PC-9 (cell line): ENCODE measurements around the gene MTCL1. TPM values are rescaled to one million over a fixed set of nuclear protein-coding genes. Genes with fewer than 3 reads are reported as not detected.

Source experiments
- BruUV-seq: library from RNA; stranded (reverse); fragments of 400-500 nt; replicated peaks from 2 replicates; lab custom pipeline; 2021; lab: Mats Ljungman, UMichigan
- CTCF ChIA-PET: fragments of 300-600 bp; sonication (Branson Sonifier 250); formaldehyde crosslinking; loops from one replicate; lab custom pipeline; 2022; ENCODE audit warnings: antibody characterized with exemption; lab: Charles Lee
- POLR2A ChIA-PET: fragments of 300-600 bp; sonication (Branson Sonifier 250); formaldehyde crosslinking; loops from one replicate; lab custom pipeline; 2022; ENCODE audit warnings: antibody characterized with exemption; ENCODE audit not compliant: unreplicated experiment; lab: Charles Lee
- DNase-seq, 2 experiments: peaks; one replicate each; pipeline versions ENCODE4 v3.0.0 to v3.0.0-alpha.2; 2015 to 2022; ENCODE audit warnings: mixed read lengths in 1 of 2
- H2AFZ ChIP-seq: fragments of 200-600 bp; sonication (generic); 2 replicates; pipeline ENCODE4 v1.8.1; 2017; ENCODE audit warnings: antibody characterized with exemption
- H3F3A ChIP-seq: fragments of 200-600 bp; sonication (generic); 2 replicates; pipeline ENCODE4 v1.8.1; 2017; ENCODE audit warnings: antibody characterized with exemption, mild to moderate bottlenecking, low read depth; ENCODE audit not compliant: insufficient read depth
- H3K27ac ChIP-seq: fragments of 200-600 bp; sonication (generic); 2 replicates; pipeline ENCODE4 v1.6.1; 2016; ENCODE audit warnings: mixed run types
- H3K27me3 ChIP-seq: fragments of 200-600 bp; sonication (generic); 2 replicates; pipeline ENCODE4 v1.6.1; 2016; ENCODE audit warnings: low read depth, mixed run types; ENCODE audit not compliant: insufficient read depth
- H3K36me3 ChIP-seq: fragments of 200-600 bp; sonication (generic); 2 replicates; pipeline ENCODE4 v1.6.1; 2016; ENCODE audit warnings: low read depth, mixed run types
- H3K4me1 ChIP-seq: fragments of 200-600 bp; sonication (generic); replicated peaks from 2 replicates; pipeline ENCODE4 v1.6.1; 2016; ENCODE audit warnings: mixed run types; ENCODE audit not compliant: insufficient read depth
- H3K4me2 ChIP-seq: fragments of 200-600 bp; sonication (generic); 2 replicates; pipeline ENCODE4 v1.6.1; 2017; ENCODE audit warnings: mixed run types
- H3K4me3 ChIP-seq: fragments of 200-600 bp; sonication (generic); 2 replicates; pipeline ENCODE4 v1.6.1; 2016; ENCODE audit warnings: mixed run types
- H3K79me2 ChIP-seq: fragments of 200-600 bp; sonication (generic); 2 replicates; pipeline ENCODE4 v1.6.1; 2017; ENCODE audit warnings: low read depth, mixed run types
- H3K9me2 ChIP-seq: fragments of 200-600 bp; sonication (generic); 2 replicates; pipeline ENCODE4 v1.8.1; 2017; ENCODE audit warnings: mild to moderate bottlenecking; ENCODE audit not compliant: insufficient read depth
- H3K9me3 ChIP-seq: fragments of 200-600 bp; sonication (generic); 2 replicates; pipeline ENCODE4 v1.8.1; 2016; ENCODE audit warnings: low read depth; ENCODE audit not compliant: insufficient read depth
- H4K20me1 ChIP-seq: fragments of 200-600 bp; sonication (generic); 2 replicates; pipeline ENCODE4 v1.8.1; 2017; ENCODE audit not compliant: insufficient read depth
- EZH2 ChIP-seq: fragments of 200-600 bp; sonication (generic); IDR thresholded peaks from 2 replicates; pipeline ENCODE4 v1.8.0; 2017; ENCODE audit warnings: antibody characterized with exemption, low read depth
- intact Hi-C: fragments of 100-400 bp; cut with micrococcal nuclease; formaldehyde crosslinking; loops from one replicate; pipeline ENCODE4 v1.10.0; 2022; ENCODE audit not compliant: unreplicated experiment
- total RNA-seq: library from RNA; stranded (reverse); gene quantifications from 2 replicates; pipeline ENCODE4 v1.2.3, GENCODE V29; 2021
- TF ChIP-seq, protein P1 (sequence below): fragments of 200-600 bp; sonication (generic); conservative IDR thresholded peaks from 2 replicates; pipeline ENCODE4 v1.6.1; 2017; ENCODE audit warnings: mixed run types, antibody characterized with exemption, mild to moderate bottlenecking, moderate library complexity

Gene MTCL1
- total RNA-seq, 1 experiment from 2014 or later, result 29.6 TPM

- Histone ChIP-seq H3K4me3 (no peak overlapping the region), H3K9me2 (no peaks in the 10 kb centered on the region), H3K27ac (no peak overlapping the region), H3K4me1 (peaks cover 5% of the 10 kb centered on the region; the same call in 1 of the 2 replicates), H3K79me2 (no peaks in the 10 kb centered on the region), H4K20me1 (no peaks in the 10 kb centered on the region), H3K36me3 (no peaks in the 10 kb centered on the region), H3K4me2 (no peak overlapping the region), H2AFZ (no peak overlapping the region), H3K9me3 (no peaks in the 10 kb centered on the region), H3K27me3 (no peaks in the 10 kb centered on the region), H3F3A (peaks cover 5% of the 10 kb centered on the region; the same call in 1 of the 2 replicates)
- BruUV-seq, result no TSS peak
- intact Hi-C loops, result no loop called here
- TF ChIP-seq, protein P1, sequence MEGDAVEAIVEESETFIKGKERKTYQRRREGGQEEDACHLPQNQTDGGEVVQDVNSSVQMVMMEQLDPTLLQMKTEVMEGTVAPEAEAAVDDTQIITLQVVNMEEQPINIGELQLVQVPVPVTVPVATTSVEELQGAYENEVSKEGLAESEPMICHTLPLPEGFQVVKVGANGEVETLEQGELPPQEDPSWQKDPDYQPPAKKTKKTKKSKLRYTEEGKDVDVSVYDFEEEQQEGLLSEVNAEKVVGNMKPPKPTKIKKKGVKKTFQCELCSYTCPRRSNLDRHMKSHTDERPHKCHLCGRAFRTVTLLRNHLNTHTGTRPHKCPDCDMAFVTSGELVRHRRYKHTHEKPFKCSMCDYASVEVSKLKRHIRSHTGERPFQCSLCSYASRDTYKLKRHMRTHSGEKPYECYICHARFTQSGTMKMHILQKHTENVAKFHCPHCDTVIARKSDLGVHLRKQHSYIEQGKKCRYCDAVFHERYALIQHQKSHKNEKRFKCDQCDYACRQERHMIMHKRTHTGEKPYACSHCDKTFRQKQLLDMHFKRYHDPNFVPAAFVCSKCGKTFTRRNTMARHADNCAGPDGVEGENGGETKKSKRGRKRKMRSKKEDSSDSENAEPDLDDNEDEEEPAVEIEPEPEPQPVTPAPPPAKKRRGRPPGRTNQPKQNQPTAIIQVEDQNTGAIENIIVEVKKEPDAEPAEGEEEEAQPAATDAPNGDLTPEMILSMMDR, result no peak
- TF ChIP-seq EZH2, result no peak
- DNase-seq, result no peak
- CTCF ChIA-PET, result no interaction called here
- POLR2A ChIA-PET, result interaction anchor here (0.7 kb wide), 1 partner anchor 786 kb away, joined by 6 read pairs; no protein-coding TSS in a partner anchor
These were observed 133.9 kb downstream of the MTCL1 start for GRCh38 chr18:8839281-8839680.

- H3K9me2 ChIP-seq, result no peaks in the 10 kb centered on the region
- ChIA-PET CTCF (interaction anchor here (0.8 kb wide), 1 partner anchor 41 kb away, joined by 3 read pairs; no protein-coding TSS in a partner anchor), POLR2A (interaction anchor here (0.6 to 0.7 kb wide), 3 partner anchors 17 to 314 kb away, joined by 5 to 24 read pairs (median 6); no protein-coding TSS in a partner anchor)
- no TSS peak for BruUV-seq
- H3K36me3 ChIP-seq, result no peaks in the 10 kb centered on the region
- no peak overlapping the region for H2AFZ ChIP-seq
- H3F3A ChIP-seq, result peaks cover 5% of the 10 kb centered on the region; the same call in 1 of the 2 replicates
- H4K20me1 ChIP-seq, result no peaks in the 10 kb centered on the region
- no peaks in the 10 kb centered on the region for H3K9me3 ChIP-seq
- no peaks in the 10 kb centered on the region for H3K79me2 ChIP-seq
- intact Hi-C loops, result loop anchor here (5.0 kb wide), 1 partner anchor 45 kb away; no protein-coding TSS in a partner anchor
- no peak for TF ChIP-seq EZH2
- TF ChIP-seq, protein P1, result no peak
- peak; percentile 31 to 59 for DNase-seq
- no peaks in the 10 kb centered on the region for H3K27me3 ChIP-seq
- no peak overlapping the region for H3K4me2 ChIP-seq
- peaks cover 5% of the 10 kb centered on the region; the same call in 1 of the 2 replicates for H3K4me1 ChIP-seq
- no peak overlapping the region for H3K4me3 ChIP-seq
- H3K27ac ChIP-seq, result 0 out of 2 replicates have a peak overlapping the region, but pooled peaks have one; percentile 8
These were observed 136.6 kb downstream of the MTCL1 start for GRCh38 chr18:8841781-8842485.

DNA sequence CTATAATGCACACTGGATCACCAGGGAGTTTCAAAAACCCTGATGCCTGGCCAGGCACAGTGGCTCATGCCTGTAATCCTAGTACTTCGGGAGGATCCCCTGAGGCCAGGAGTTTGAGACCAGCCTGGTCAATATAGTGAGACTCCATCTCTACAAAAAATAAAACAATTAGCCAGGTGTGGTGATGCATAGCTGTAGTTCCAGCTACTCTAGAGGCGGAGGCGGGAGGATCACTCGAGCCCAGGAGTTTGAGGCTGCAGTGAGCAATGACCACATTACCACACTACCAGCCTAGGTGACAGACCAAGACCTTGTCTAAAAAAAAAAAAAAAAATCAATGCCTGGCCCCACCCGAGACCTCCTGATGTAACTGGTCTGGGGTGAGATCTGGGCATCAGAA is 137.2 kb downstream of the MTCL1 start:
- intact Hi-C loops, result loop anchor here (5.0 kb wide), 1 partner anchor 45 kb away; no protein-coding TSS in a partner anchor
- H2AFZ ChIP-seq, result no peak overlapping the region
- CTCF ChIA-PET, result no interaction called here
- POLR2A ChIA-PET, result interaction anchor here (0.6 to 0.7 kb wide), 3 partner anchors 16 to 314 kb away, joined by 5 to 24 read pairs (median 6); no protein-coding TSS in a partner anchor
- H3K4me2 ChIP-seq, result no peak overlapping the region
- H3K9me2 ChIP-seq, result no peaks in the 10 kb centered on the region
- no peak for DNase-seq
- H3K27me3 ChIP-seq, result no peaks in the 10 kb centered on the region
- no peaks in the 10 kb centered on the region for H3K36me3 ChIP-seq
- H3K9me3 ChIP-seq, result no peaks in the 10 kb centered on the region
- TF ChIP-seq, protein P1, result no peak
- no peak for TF ChIP-seq EZH2
- H3F3A ChIP-seq, result peaks cover 5% of the 10 kb centered on the region; the same call in 1 of the 2 replicates
- no peak overlapping the region for H3K4me3 ChIP-seq
- H3K79me2 ChIP-seq, result no peaks in the 10 kb centered on the region
- peaks cover 5% of the 10 kb centered on the region; the same call in 1 of the 2 replicates for H3K4me1 ChIP-seq
- no TSS peak for BruUV-seq
- H4K20me1 ChIP-seq, result no peaks in the 10 kb centered on the region
- H3K27ac ChIP-seq, result no peak overlapping the region
